ENCODE measurements around the gene VPS50.

The VPS50 gene

DNA sequence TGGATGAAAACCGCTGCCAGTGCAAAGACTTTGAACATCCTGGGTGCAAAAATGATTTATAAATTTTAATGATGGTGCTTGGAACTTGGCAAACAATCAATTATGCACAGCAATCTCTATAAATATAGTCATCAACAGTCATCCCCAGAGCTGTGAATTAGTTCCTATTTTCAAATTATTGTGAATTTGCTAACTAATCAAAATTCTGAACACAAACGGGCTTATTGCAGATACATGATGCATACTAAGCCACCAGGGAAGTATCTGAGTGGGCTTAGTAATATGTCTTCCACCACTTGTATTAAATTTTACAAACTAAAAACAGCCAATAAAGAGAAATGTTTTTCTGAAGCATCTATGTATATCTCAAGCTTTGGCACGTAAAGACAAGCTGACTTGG lies 177.2 kb downstream of the VPS50 start:
- DNase-seq (ENCODE audit: low spot score) = no peak

All from hematopoietic multipotent progenitor cell treated with erythropoietin and hydrocortisone succinate and interleukin-3 and kit ligand, for 15 days (in vitro differentiated cells).